MCF 10A (cell line): ENCODE data around the gene DNAAF8. TPM values are rescaled to one million over a fixed set of nuclear protein-coding genes. Genes with fewer than 3 reads are reported as not detected.

ENCODE experiments used
- BruUV-seq: library from RNA; stranded (reverse); fragments of 400-500 nt; replicated peaks from 2 replicates; lab custom pipeline; 2021; lab: Mats Ljungman, UMichigan
- CTCF ChIA-PET: fragments of 300-600 bp; sonication (Branson Sonifier 250); formaldehyde crosslinking; extraction: SDS; loops from one replicate; lab custom pipeline; 2021; ENCODE audit warnings: antibody characterized with exemption, inconsistent platforms; lab: Yijun Ruan, JAX
- POLR2A ChIA-PET: fragments of 300-600, 350-650 bp; sonication (Branson Sonifier 250); formaldehyde crosslinking; extraction: SDS; loops from one replicate; lab custom pipeline; 2020; ENCODE audit warnings: antibody characterized with exemption, inconsistent platforms; lab: Yijun Ruan, JAX
- DNase-seq: peaks from one replicate; pipeline ENCODE4 v3.0.0-alpha.2; 2018; ENCODE audit not compliant: unreplicated experiment
- H3K27ac Mint-ChIP-seq: one replicate; pipeline ENCODE4 v1.8.0; 2022; ENCODE audit warnings: mild to moderate bottlenecking, low read depth, mixed read lengths; ENCODE audit not compliant: unreplicated experiment
- H3K27me3 Mint-ChIP-seq: one replicate; pipeline ENCODE4 v1.8.0; 2022; ENCODE audit warnings: mixed read lengths; ENCODE audit not compliant: insufficient read depth, unreplicated experiment
- H3K36me3 Mint-ChIP-seq: one replicate; pipeline ENCODE4 v1.8.0; 2022; ENCODE audit warnings: mild to moderate bottlenecking, moderate library complexity, mixed read lengths; ENCODE audit not compliant: insufficient read depth, unreplicated experiment
- H3K4me1 Mint-ChIP-seq: one replicate; pipeline ENCODE4 v1.8.0; 2022; ENCODE audit warnings: mixed read lengths; ENCODE audit not compliant: insufficient read depth, unreplicated experiment
- H3K4me3 Mint-ChIP-seq: one replicate; pipeline ENCODE4 v1.8.0; 2022; ENCODE audit warnings: mild to moderate bottlenecking, moderate library complexity, mixed read lengths; ENCODE audit not compliant: unreplicated experiment
- H3K9me3 Mint-ChIP-seq: one replicate; pipeline ENCODE4 v1.8.0; 2022; ENCODE audit warnings: mixed read lengths; ENCODE audit not compliant: unreplicated experiment
- intact Hi-C: fragments of 100-400 bp; cut with micrococcal nuclease; formaldehyde crosslinking; loops from 2 replicates; pipeline ENCODE4 v1.14.1; 2022
- total RNA-seq: library from RNA; stranded (reverse); gene quantifications from 2 replicates; pipeline ENCODE4 v1.2.3, GENCODE V29; 2022
- TF ChIP-seq, protein P1 (sequence below): fragments of 200-600 bp; IDR thresholded peaks from one replicate; pipeline ENCODE4 v1.8.0; 2022; ENCODE audit warnings: antibody characterized with exemption, mild to moderate bottlenecking; ENCODE audit not compliant: unreplicated experiment

The DNAAF8 gene
- total RNA-seq, 1 experiment from 2014 or later, result 0.56 TPM

DNA sequence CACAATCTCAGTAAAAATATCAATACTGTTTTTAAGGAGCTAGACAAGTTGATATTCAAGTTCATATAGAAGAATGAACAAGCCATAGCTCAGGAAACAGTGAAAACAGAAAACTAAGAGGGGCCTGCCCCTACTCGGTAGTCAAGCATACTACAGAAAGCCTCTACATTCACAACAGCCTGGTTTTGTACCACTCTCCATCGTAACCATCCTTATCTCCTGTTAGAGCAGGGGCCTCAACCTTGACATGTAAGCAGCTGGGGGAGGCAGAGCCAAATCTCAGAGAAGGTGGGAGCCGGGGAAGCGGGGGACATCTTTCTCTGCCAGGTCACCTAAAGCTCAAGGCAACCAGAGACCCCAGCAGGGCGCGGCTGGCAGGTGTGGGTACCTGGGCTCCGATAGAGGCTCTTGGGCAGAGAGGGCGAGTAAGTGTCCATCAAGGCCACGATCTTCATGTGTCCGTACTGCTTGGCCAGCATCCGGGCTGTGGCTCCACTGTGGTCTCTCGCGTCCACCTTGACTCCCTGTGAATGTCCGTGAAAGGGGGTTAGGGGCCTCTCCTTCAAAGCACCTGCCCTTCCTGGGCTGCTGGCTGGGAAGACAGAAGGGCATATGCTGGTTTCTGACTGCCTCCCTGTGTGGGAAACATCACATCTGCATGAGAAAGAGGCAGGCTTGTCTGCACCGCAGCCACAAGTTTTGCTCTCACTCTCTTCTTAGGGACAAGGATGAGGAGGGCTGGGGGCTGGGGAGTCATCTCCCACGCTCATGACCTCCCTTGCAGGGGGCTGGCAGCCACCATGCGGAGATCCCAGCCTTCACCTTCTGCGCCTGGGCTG is 20.5 kb upstream of the DNAAF8 start:
- Mint-ChIP-seq H3K36me3 (peaks cover 68% of the 10 kb centered on the region), H3K4me3 (no peak overlapping the region), H3K4me1 (no peaks in the 10 kb centered on the region), H3K27ac (no peak overlapping the region), H3K27me3 (no peaks in the 10 kb centered on the region), H3K9me3 (no peaks in the 10 kb centered on the region)
- ChIA-PET POLR2A (interaction anchor here (1.2 kb wide), 1 partner anchor 21 kb away, joined by 3 read pairs; the partner anchor contains the start of gene DNAAF8), CTCF (interaction anchor here (2.5 kb wide), 1 partner anchor 13 kb away, joined by 5 read pairs; no protein-coding TSS in a partner anchor)
- TF ChIP-seq, protein P1, sequence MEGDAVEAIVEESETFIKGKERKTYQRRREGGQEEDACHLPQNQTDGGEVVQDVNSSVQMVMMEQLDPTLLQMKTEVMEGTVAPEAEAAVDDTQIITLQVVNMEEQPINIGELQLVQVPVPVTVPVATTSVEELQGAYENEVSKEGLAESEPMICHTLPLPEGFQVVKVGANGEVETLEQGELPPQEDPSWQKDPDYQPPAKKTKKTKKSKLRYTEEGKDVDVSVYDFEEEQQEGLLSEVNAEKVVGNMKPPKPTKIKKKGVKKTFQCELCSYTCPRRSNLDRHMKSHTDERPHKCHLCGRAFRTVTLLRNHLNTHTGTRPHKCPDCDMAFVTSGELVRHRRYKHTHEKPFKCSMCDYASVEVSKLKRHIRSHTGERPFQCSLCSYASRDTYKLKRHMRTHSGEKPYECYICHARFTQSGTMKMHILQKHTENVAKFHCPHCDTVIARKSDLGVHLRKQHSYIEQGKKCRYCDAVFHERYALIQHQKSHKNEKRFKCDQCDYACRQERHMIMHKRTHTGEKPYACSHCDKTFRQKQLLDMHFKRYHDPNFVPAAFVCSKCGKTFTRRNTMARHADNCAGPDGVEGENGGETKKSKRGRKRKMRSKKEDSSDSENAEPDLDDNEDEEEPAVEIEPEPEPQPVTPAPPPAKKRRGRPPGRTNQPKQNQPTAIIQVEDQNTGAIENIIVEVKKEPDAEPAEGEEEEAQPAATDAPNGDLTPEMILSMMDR, result no peak
- DNase-seq, result no peak
- intact Hi-C loops, result no loop called here
- no TSS peak for BruUV-seq

DNA sequence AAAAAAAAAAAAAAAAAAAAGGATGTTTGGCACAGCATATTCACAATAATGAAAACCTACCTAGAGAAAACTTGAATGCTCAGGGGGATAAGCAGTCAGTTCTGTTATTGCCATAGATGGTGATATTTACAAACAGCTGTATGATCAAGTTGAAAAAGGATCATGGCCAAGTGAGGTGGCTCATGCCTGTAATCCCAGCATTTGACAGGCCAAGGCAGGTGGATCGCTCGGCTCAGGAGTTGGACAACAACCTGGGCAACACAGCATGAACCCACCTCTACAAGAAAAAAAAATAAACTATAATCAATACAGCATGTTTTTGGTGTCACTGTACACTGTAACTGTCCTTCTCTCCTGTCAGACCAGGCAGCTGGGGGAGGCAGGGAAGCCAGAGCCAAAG is 19.3 kb upstream of the DNAAF8 start:
- H3K27ac Mint-ChIP-seq, result no peak overlapping the region
- no peaks in the 10 kb centered on the region for H3K4me1 Mint-ChIP-seq
- no peak for DNase-seq
- ChIA-PET CTCF (no interaction called here), POLR2A (interaction anchor here (0.6 to 1.2 kb wide), 2 partner anchors 19 to 50 kb away, joined by 3 to 4 read pairs; partner anchors contain the start of gene DNAAF8)
- peaks cover 64% of the 10 kb centered on the region for H3K36me3 Mint-ChIP-seq
- no peak overlapping the region for H3K4me3 Mint-ChIP-seq
- BruUV-seq, result no TSS peak
- TF ChIP-seq, protein P1, result no peak
- H3K27me3 Mint-ChIP-seq, result no peaks in the 10 kb centered on the region
- intact Hi-C loops, result no loop called here
- H3K9me3 Mint-ChIP-seq, result no peaks in the 10 kb centered on the region

DNA sequence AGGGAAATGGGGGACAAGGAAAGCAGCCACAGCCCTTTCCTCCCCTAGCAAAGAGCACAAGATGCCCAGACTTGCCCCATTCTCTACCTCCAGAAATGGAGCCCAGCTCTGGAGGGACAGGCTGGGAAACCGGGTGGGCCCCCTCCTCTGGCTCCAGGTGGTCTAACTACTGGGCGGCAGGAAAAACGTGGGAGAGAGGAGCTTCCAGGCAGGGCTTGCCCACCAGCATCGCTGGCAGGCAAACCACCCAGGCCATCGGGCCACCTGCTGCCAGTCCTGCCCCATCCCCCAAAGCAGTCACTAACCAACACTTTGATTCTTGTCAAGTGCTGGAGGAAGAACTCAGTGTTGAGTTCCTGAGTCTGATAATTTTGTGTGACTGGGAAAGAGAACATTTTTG is 15.9 kb upstream of the DNAAF8 start:
- Mint-ChIP-seq H3K36me3 (peaks cover 67% of the 10 kb centered on the region), H3K4me3 (no peak overlapping the region), H3K27me3 (no peaks in the 10 kb centered on the region), H3K27ac (no peak overlapping the region), H3K9me3 (no peaks in the 10 kb centered on the region), H3K4me1 (no peaks in the 10 kb centered on the region)
- no peak for DNase-seq
- CTCF ChIA-PET, result no interaction called here
- intact Hi-C loops, result no loop called here
- no TSS peak for BruUV-seq
- POLR2A ChIA-PET, result no interaction called here
- TF ChIP-seq, protein P1, result no peak

DNA sequence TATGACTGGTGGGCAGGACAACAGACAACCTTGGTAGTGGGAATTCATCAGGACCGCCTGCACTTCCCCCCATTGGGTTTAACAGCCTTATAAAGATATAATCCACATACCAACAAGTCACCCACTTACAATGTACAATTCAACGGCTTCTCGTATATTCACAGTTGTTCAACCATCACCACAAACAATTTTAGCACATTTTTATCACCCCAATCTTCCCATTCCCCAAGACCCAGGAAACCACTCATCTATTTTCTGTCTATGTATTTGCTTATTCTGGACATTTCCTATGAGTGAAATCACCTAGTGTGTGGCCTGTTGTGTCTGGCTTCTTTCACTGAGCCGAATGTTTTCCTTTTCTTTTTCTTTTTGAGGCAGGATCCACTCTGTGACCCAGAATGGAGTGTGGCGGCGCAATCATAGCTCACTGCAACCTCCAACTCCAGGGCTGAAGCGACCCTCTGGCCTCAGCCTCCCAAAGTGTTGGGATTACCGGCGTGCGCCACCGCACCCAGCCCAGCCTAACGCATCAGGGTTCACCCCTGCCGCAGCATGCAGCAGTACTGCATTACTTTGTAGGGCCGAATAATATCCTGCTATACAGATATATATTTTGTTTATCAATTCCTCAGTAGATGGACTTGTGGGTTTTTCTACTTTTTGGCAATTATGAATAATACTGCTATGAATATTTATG is 11.1 kb upstream of the DNAAF8 start:
- no peak overlapping the region for H3K27ac Mint-ChIP-seq
- ChIA-PET CTCF (no interaction called here), POLR2A (interaction anchor here (1.2 to 2.2 kb wide), 2 partner anchors 11 kb away, joined by 3 to 8 read pairs; partner anchors contain the start of genes ANKS3 and DNAAF8)
- BruUV-seq, result no TSS peak
- intact Hi-C loops, result no loop called here
- H3K36me3 Mint-ChIP-seq, result peaks cover 52% of the 10 kb centered on the region
- no peaks in the 10 kb centered on the region for H3K27me3 Mint-ChIP-seq
- H3K4me1 Mint-ChIP-seq, result no peaks in the 10 kb centered on the region
- no peak for DNase-seq
- H3K4me3 Mint-ChIP-seq, result no peak overlapping the region
- TF ChIP-seq, protein P1, result no peak
- no peaks in the 10 kb centered on the region for H3K9me3 Mint-ChIP-seq
